ENCODE measurements around the gene PNMA6F.
"Not testable (repeated sequence)": the region's sequence is repeated elsewhere in the genome, so short reads cannot be mapped to it uniquely, and the experiment has no call there.

Gene PNMA6F

GRCh38 chrX:153301746-153302145, 19.8 kb downstream of the PNMA6F start:
- DNase-seq = no peak

DNA sequence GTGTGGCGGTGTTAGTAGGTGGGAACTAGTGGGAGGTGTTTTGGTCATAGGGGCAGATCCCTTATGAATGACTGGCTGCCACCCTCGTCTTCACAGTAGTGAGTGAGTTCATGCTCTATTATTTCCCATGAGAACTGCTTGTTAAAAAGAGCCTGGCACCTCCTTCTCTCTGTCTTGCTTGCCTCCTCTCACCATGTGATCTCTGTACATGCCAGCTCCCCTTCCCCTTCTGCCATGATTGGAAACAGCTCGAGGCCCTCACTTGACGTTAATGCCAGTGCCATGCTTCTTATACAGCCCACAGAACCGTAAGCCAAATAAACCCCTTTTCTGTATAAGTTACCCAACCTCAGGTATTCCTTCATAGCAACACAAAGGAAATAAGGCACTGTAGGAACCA, 21.7 kb downstream of the PNMA6F start:
- DNase-seq = no peak

- no peak for DNase-seq
These were observed 24.2 kb downstream of the PNMA6F start for GRCh38 chrX:153297376-153297775.

GRCh38 chrX:153293485-153294071, 28.0 kb downstream of the PNMA6F start:
- DNase-seq = not testable (repeated sequence)

DNA sequence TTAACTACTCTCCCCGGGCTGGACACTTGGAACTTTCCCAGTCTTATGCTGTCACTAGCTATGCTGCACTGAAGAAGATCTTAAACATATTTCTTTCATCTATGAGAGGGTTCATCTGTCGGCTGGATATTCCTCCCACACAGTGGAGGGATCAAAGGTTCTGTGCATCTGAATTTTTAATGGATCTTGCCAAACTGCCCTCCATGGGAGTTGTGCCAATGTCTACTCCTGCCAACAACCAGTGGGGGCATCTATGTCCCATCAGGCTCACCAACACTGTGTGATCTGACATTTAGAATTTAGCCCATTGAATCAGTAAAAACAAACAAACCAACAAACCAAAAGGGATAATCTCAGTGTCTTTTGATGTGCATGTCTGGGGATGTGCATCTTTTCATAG, 32.8 kb downstream of the PNMA6F start:
- DNase-seq = not testable (repeated sequence)

DNA sequence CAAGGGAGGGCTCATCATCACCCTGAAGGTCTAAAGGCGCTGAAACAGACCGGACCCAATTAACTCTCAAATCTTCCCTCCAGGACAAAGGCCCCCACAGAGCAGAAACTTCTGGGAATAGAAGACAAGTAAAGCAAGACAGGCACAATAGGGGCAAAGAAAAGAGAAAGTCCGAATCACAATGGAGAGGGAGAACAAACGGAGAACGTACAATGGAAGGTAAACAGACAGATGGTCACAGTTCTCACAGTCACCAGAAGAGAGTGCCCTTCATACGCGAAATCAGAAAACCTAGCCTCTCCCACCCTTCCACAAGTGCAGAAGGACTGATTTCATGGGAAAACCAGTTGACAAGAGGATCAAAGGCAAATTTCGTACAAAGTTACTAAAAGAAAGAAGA, 35.9 kb downstream of the PNMA6F start:
- not testable (repeated sequence) for DNase-seq

DNA sequence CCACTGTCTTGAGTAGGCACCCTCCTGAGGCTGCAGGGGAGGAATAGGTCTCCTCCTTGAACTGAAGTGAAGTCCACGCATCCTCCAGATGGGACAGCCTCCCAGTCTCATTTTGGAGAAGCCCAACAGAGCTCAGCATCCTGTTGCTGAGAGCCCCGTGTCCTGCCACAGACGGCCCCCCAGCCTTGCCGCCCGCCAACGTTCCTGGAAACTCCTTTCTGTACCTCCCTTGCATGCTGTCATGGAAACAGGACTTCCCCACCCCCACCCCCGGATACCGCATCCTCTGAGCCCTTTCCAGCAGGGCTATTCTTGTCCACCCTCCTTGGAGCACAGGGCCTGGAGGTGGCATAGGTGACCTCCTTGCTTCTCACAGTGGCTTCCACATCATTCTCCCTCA, 37.6 kb downstream of the PNMA6F start:
- not testable (repeated sequence) for DNase-seq

DNA sequence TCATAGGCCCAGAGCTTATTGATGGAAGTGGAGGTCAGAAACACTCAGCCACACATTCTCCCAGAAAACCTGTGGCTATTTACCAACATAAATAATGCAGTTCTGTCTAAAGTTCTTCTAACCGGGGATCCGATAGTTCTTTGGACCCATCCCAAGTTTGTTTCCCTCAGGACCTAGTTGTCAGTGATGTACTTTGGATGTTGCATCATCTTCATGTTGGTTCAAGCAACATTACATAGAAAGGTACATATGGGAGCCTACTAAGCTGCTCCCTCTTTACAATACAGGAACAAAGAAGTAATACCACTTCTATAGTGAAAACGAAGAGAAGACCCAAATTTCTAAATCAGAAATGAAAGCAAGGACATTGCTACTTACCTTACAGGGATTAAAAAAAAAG, 39.8 kb downstream of the PNMA6F start:
- DNase-seq = not testable (repeated sequence)

DNA sequence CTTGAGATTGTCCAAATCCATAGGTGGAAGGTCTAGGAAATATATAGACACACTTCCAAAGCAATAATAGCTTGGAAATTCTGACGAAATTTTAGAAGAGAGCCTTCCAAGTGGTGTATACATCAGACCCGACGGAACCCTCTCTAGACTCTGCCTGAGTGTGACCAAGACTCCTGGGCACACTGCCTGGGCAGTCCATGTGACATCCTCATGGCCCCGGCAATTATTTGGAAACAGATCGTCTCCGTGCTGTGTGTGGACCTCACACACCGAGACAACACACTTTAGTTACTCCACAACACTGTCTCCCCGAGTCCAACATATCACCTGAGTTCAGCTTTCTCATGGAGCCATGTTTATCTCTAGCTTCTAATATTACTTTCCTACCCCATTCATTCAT, 42.3 kb downstream of the PNMA6F start:
- DNase-seq = not testable (repeated sequence)

DNA sequence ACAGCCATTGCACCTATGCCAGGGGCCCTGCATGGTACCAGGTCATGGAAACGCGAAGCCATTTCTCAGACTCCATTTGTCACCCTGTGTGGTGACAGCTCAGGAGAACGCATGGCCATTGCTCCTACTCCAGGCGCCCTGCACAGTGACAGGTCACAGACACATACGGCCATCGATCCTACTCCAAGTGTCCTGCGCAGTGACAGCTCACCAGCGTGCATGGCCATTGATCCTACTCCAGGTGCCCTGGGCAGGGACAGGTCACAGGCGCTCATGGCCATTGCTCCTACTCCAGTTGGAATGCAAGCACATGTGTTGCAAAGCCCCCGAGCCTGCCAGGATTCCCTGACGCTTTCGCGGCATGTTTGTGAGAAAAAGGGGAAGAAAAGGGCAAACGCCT, 45.5 kb downstream of the PNMA6F start:
- not testable (repeated sequence) for DNase-seq

GRCh38 chrX:153275418-153275817, 46.1 kb downstream of the PNMA6F start:
- not testable (repeated sequence) for DNase-seq

DNA sequence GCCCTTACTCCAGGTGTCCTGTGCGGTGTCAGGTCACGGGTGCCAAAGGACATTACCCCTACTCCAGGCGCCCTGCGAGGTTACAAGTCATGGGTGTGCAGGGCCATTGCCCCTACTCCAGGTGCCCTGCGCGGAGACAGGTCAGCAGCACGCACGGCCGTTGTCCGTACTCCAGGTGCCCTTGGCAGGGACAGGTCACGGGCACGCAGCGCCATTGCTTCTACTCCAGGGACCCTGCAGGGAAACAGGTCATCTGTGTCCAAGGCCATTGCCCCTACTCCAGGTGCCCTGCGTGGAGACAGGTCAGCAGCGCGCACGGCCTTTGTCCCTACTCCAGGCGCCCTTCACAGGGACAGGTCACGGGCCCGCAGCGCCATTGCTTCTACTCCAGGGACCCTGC, 49.0 kb downstream of the PNMA6F start:
- DNase-seq = not testable (repeated sequence)

DNA sequence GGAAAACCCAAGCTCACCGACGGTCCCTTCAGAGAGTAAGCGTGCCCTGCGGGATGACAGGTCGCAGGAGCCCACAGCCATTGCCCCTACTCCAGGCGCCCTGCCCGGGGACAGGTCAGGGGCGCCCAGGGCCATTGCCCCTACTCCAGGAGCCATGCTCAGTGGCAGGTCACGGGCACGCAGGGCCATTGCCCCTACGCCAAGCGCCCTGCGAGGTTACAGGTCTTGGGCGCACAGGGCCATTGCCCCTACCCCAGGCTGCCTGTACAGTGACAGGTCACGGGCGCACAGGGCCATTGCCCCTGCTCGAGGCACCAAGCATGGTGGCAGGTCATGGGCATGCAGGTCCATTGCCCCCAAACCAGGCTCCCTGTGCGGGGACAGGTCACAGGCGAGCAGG, 49.5 kb downstream of the PNMA6F start:
- not testable (repeated sequence) for DNase-seq
